Gastroesophageal sphincter (tissue), 4 donors: Measurements from ENCODE around the gene COMTD1. TPM values are rescaled to one million over a fixed set of nuclear protein-coding genes. Genes with fewer than 3 reads are reported as not detected.
"Not testable (repeated sequence)": the region's sequence is repeated elsewhere in the genome, so short reads cannot be mapped to it uniquely, and the experiment has no call there.

Experiments
- ATAC-seq: fragments of 150-250 bp; one replicate; pipeline ENCODE4 v1.9.1; 2016; ENCODE audit warnings: mild to moderate bottlenecking, moderate library complexity
- H3K27ac ChIP-seq, 4 donors: fragments of 200-600 bp; sonication (generic) in 3 of 4; 1 replicate in 3 of 4; 2 replicates in 1 of 4; pipeline ENCODE4 v1.5.1; 2016 to 2019
- H3K27me3 ChIP-seq: fragments of 200-600 bp; sonication (generic); one replicate; pipeline ENCODE4 v1.5.1; 2019
- H3K36me3 ChIP-seq, 2 donors: fragments of 200-600 bp; sonication (generic); one replicate each; pipeline ENCODE4 v1.5.1; 2019; ENCODE audit warnings: control low read depth in 1 of 2
- H3K4me1 ChIP-seq, 3 donors: fragments of 200-600 bp; sonication (generic); 1 replicate in 2 of 3; 2 replicates in 1 of 3; pipeline ENCODE4 v1.5.1; 2016 to 2019; ENCODE audit warnings: control low read depth in 2 of 3
- H3K4me3 ChIP-seq, 2 donors: fragments of 200-600 bp; sonication (generic); one replicate each; pipeline ENCODE4 v1.5.1; 2019; ENCODE audit warnings: mild to moderate bottlenecking in 1 of 2, moderate library complexity in 1 of 2
- H3K9me3 ChIP-seq, 3 donors: fragments of 200-600 bp; sonication (generic); one replicate each; pipeline ENCODE4 v1.5.1; 2017 to 2019; ENCODE audit warnings: control low read depth in 2 of 3
- CTCF ChIP-seq, 4 experiments: fragments of 200-600 bp in 2 of 4; fragments of 450-650 bp in 2 of 4; sonication (generic) in 1 of 4; IDR thresholded peaks; one replicate each; pipeline ENCODE4 v1.5.1; 2017 to 2019; ENCODE audit warnings: antibody characterized with exemption in 4 of 4, mild to moderate bottlenecking in 2 of 4, moderate library complexity in 2 of 4
- EP300 ChIP-seq: sonication (generic); formaldehyde crosslinking; IDR thresholded peaks from one replicate; pipeline ENCODE4 v1.6.1; 2017; ENCODE audit warnings: antibody characterized with exemption, mild to moderate bottlenecking
- POLR2A ChIP-seq, 2 donors: fragments of 450-650 bp; IDR thresholded peaks; one replicate each; pipeline ENCODE4 v1.6.1; 2017; ENCODE audit warnings: antibody characterized with exemption in 2 of 2, mild to moderate bottlenecking in 2 of 2, moderate library complexity in 1 of 2
- POLR2AphosphoS5 ChIP-seq: sonication (generic); formaldehyde crosslinking; IDR thresholded peaks from one replicate; pipeline ENCODE4 v1.6.1; 2017; ENCODE audit warnings: antibody characterized with exemption
- WGBS, 2 donors: methylation state at CpG; one replicate each; pipeline ENCODE4 v1.1.5; 2018; ENCODE audit warnings: low coverage in 1 of 2; 5-methylcytosine and 5-hydroxymethylcytosine counted together
- small RNA-seq, 4 donors: library from RNA; depleted of rRNA; stranded (forward); fragments of <200 nt; gene quantifications; one replicate each; pipeline ENCODE3, GENCODE V24; 2016
- total RNA-seq, 4 donors: library from RNA; depleted of rRNA; stranded (reverse); fragments of >200 nt; gene quantifications; one replicate each; pipeline ENCODE4 v1.1.0, GENCODE V29; 2016

COMTD1 gene
- total RNA-seq, 4 donors from 2014 or later, result 15.3 to 25.8 (median 21.6) TPM

- H3K27me3 ChIP-seq, result no peaks in the 10 kb centered on the region
- H3K4me1 ChIP-seq, result peaks cover 0 to 41% (median 8%) of the 10 kb centered on the region in 3 donors
- peak overlapping the region in 1 of 4 donors; percentile 14 for H3K27ac ChIP-seq
- no peaks in the 10 kb centered on the region for H3K36me3 ChIP-seq
- 94% methylated on average over 11 of the region's 12 CpGs; no CpG with 5 or more reads in 1 of the 2 donors for WGBS, 2 donors
- ATAC-seq, result no peak
- H3K9me3 ChIP-seq, result no peaks in the 10 kb centered on the region
- no peak overlapping the region for H3K4me3 ChIP-seq
- TF ChIP-seq EP300, result no peak
- TF ChIP-seq CTCF (IDR thresholded peaks at IDR 0.05), result no peak
- no peak for TF ChIP-seq POLR2AphosphoS5
- no peak for TF ChIP-seq POLR2A (IDR thresholded peaks at IDR 0.05)
These were observed 46.3 kb downstream of the COMTD1 start for GRCh38 chr10:75189266-75190096.

DNA sequence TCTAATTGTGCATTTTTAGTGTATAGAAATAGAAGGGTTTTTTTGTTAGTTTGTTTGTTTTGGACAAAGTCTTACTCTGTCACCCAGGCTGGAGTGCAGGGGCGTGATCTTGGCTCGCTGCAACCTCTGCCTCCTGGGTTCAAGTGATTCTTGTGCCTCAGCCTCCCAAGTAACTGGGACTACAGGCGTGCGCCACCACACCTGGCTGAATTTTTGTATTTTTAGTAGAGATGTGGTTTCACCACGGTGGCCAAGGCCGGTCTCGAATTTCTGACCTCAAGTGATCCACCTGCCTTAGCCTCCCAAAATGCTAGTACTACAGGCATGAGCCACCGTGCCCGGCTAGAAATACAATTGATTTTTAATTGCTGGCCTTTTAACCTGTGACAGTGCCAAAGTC lies 47.2 kb downstream of the COMTD1 start:
- WGBS, 2 donors, result 89 to 93% methylated on average over 7 to 8 of the region's 9 CpGs

GRCh38 chr10:75187961-75188426 lies 47.8 kb downstream of the COMTD1 start:
- peak overlapping the region in 1 of 4 donors; percentile 6 for H3K27ac ChIP-seq

More for the DNA sequence above, 47.2 kb downstream of the COMTD1 start:
- not testable (repeated sequence) for H3K9me3 ChIP-seq, ATAC-seq, H3K36me3 ChIP-seq, H3K4me3 ChIP-seq, H3K27me3 ChIP-seq
- Histone ChIP-seq H3K4me1 (peaks cover 0 to 41% (median 8%) of the 10 kb centered on the region in 3 donors), H3K27ac (peak overlapping the region in 1 of 4 donors; percentile 6)

DNA sequence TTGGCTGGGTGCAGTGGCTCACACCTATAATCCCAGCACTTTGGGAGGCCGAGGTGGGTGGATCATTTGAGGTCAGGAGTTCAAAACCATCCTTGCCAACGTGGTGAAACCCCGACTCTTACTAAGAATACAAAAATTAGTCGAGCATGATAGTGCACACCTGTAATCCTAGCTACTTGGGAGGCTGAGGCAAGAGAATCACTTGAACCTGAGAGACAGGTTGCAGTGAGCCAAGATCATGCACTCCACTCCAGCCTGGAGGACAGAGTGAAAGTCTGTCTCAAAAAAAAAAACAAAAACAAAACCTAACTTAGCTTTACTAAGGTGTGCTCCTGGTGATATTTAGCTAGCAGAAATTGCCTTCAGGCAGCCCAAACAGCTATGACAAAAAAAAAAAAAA lies 49.4 kb downstream of the COMTD1 start:
- 56% methylated on average over 3 of the region's 4 CpGs; no CpG with 5 or more reads in 1 of the 2 donors for WGBS, 2 donors
- no peak overlapping the region for H3K27ac ChIP-seq
- no peak for ATAC-seq

More at GRCh38 chr10:75187961-75188426, 47.8 kb downstream of the COMTD1 start:
- peaks cover 0 to 3% of the 10 kb centered on the region in 2 donors for H3K36me3 ChIP-seq
- TF ChIP-seq CTCF (IDR thresholded peaks at IDR 0.05) (peak; percentile 49 to 79 (median 72)), POLR2A (IDR thresholded peaks at IDR 0.05) (no peak)
- H3K4me3 ChIP-seq, result no peak overlapping the region
- WGBS, 2 donors, result 89% methylated on average over 3 of the region's 3 CpGs; no CpG with 5 or more reads in 1 of the 2 donors
- no peaks in the 10 kb centered on the region for H3K9me3 ChIP-seq
- no peak for ATAC-seq
- no peaks in the 10 kb centered on the region for H3K27me3 ChIP-seq
- H3K4me1 ChIP-seq, result peaks cover 0 to 40% (median 8%) of the 10 kb centered on the region in 3 donors

More for the DNA sequence above, 49.4 kb downstream of the COMTD1 start:
- Histone ChIP-seq H3K9me3 (no peaks in the 10 kb centered on the region), H3K36me3 (peaks cover 0 to 11% of the 10 kb centered on the region in 2 donors), H3K4me3 (no peak overlapping the region), H3K4me1 (peaks cover 0 to 26% (median 0%) of the 10 kb centered on the region in 3 donors), H3K27me3 (no peaks in the 10 kb centered on the region)
- TF ChIP-seq CTCF (IDR thresholded peaks at IDR 0.05) (no peak), POLR2AphosphoS5 (no peak), EP300 (no peak), POLR2A (IDR thresholded peaks at IDR 0.05) (no peak)

Small RNA genes lying within 50 kb of the gene (small RNA-seq; reads per million reads assigned to genes)
- gene HMGA1P5 (0 reads per million in 4 donors), gene RPL39P25 (0 reads per million in 4 donors)

Other genes with a start within 250 kb of the COMTD1 start
- gene SAMD8, start 124.3 kb downstream of the COMTD1 start, total RNA-seq, result 10 to 100 TPM; 23.2 to 33.8 (median 30.7) TPM
- 100 to 1,000 TPM; 199 to 283 (median 249) TPM for gene VDAC2, start 25.2 kb downstream of the COMTD1 start, total RNA-seq
- gene ZNF503, start 165.8 kb upstream of the COMTD1 start, total RNA-seq, result 10 to 100 TPM; 27.3 to 83.7 (median 43.4) TPM
- gene LRMDA, start 195.7 kb upstream of the COMTD1 start, total RNA-seq, result 10 to 100 TPM in 1 of 4 donors, 1 to 10 TPM in 3; 7.3 to 20.1 (median 8.4) TPM